ENCODE data around the gene LMAN2L.
A peak's percentile ranks its signal among the peaks of the same experiment; 100 is the strongest.

The LMAN2L gene

GRCh38 chr2:96760036-96760985 lies 20.4 kb upstream of the LMAN2L start, which contains the start of gene CNNM4:
Gene CNNM4 (plus strand): TSS chr2:96760902. CDS start chr2:96761000, 98 bp downstream.
- peak; percentile 89 for DNase-seq

GRCh38 chr2:96759548-96759947 lies 19.7 kb upstream of the LMAN2L start:
- no peak for DNase-seq

- no peak for DNase-seq
Observed at GRCh38 chr2:96758987-96759386, 19.1 kb upstream of the LMAN2L start.

- no peak for DNase-seq
Observed at GRCh38 chr2:96757477-96757860, 17.6 kb upstream of the LMAN2L start.

- DNase-seq: no peak
Observed at GRCh38 chr2:96756788-96757476, 17.1 kb upstream of the LMAN2L start.

GRCh38 chr2:96754317-96754716 lies 14.5 kb upstream of the LMAN2L start:
- no peak for DNase-seq

GRCh38 chr2:96753661-96754282 lies 13.9 kb upstream of the LMAN2L start:
- DNase-seq: no peak

- no peak for DNase-seq
Observed at GRCh38 chr2:96751800-96752199, 11.9 kb upstream of the LMAN2L start.

- DNase-seq: no peak
Observed at GRCh38 chr2:96747061-96747617, 7.3 kb upstream of the LMAN2L start.

GRCh38 chr2:96739076-96739632 lies 710 bp downstream of the LMAN2L start:
- DNase-seq: no peak

GRCh38 chr2:96737831-96738230 lies 2.0 kb downstream of the LMAN2L start:
- no peak for DNase-seq

- DNase-seq: no peak
Observed at GRCh38 chr2:96737251-96737650, 2.6 kb downstream of the LMAN2L start.

GRCh38 chr2:96734880-96735583 lies 4.8 kb downstream of the LMAN2L start:
- no peak for DNase-seq

GRCh38 chr2:96733931-96734330 lies 5.9 kb downstream of the LMAN2L start:
- no peak for DNase-seq

GRCh38 chr2:96730212-96730611 lies 9.7 kb downstream of the LMAN2L start:
- no peak for DNase-seq

- DNase-seq: no peak
Observed at GRCh38 chr2:96729748-96730147, 10.1 kb downstream of the LMAN2L start.

- DNase-seq: no peak
Observed at GRCh38 chr2:96727431-96727830, 12.4 kb downstream of the LMAN2L start.

GRCh38 chr2:96726131-96726530 lies 13.7 kb downstream of the LMAN2L start:
- DNase-seq: no peak

- no peak for DNase-seq
Observed at GRCh38 chr2:96716388-96716787, 23.5 kb downstream of the LMAN2L start.

GRCh38 chr2:96715658-96716057 lies 24.2 kb downstream of the LMAN2L start:
- DNase-seq: no peak

- no peak for DNase-seq
Observed at GRCh38 chr2:96710985-96711384, 28.9 kb downstream of the LMAN2L start.
